CD4-positive, alpha-beta T cell (primary cell): ENCODE results near the gene FAM184A. TPM values are rescaled to one million over a fixed set of nuclear protein-coding genes. Genes with fewer than 3 reads are reported as not detected.
"Not testable (repeated sequence)": the region's sequence is repeated elsewhere in the genome, so short reads cannot be mapped to it uniquely, and the experiment has no call there.

Experiments used
- ATAC-seq: fragments of 200-7000 bp; cut with Tn5 transposase; one replicate; pipeline ENCODE4 v1.10.0; 2022; ENCODE audit warnings: mild to moderate bottlenecking; ENCODE audit not compliant: poor library complexity
- CTCF ChIA-PET: fragments of 350-600 bp; sonication (Branson Sonifier 250); formaldehyde crosslinking; loops from one replicate; lab custom pipeline; 2021; ENCODE audit warnings: antibody characterized with exemption, inconsistent platforms; lab: Charles Lee
- POLR2A ChIA-PET: fragments of 350-600 bp; sonication (Branson Sonifier 250); formaldehyde crosslinking; loops from one replicate; lab custom pipeline; 2021; ENCODE audit warnings: antibody characterized with exemption, inconsistent platforms; lab: Charles Lee
- DNase-seq, 14 experiments: peaks; one replicate each; pipeline ENCODE4 v3.0.0-alpha.2; 2013 to 2020; ENCODE audit warnings: mixed read lengths in 2 of 14
- H3K27ac ChIP-seq, 2 donors: one replicate each; pipeline versions ENCODE4 v1.5.1 to v1.7.0; 2013; ENCODE audit warnings: low read length in 2 of 2, low read depth in 1 of 2, mild to moderate bottlenecking in 1 of 2
- H3K27me3 ChIP-seq, 2 experiments: 1 replicate in 1 of 2; 2 replicates in 1 of 2; pipeline versions ENCODE4 v1.6.1 to v1.7.0; 2013; ENCODE audit warnings: low read length in 2 of 2, control low read depth in 1 of 2, mild to moderate bottlenecking in 1 of 2, moderate library complexity in 1 of 2; ENCODE audit not compliant: insufficient read depth in 2 of 2, control insufficient read depth in 1 of 2
- H3K36me3 ChIP-seq: one replicate; pipeline ENCODE4 v1.6.1; 2013; ENCODE audit warnings: low read length, control low read depth; ENCODE audit not compliant: insufficient read depth
- H3K4me1 ChIP-seq: one replicate; pipeline ENCODE4 v1.6.1; 2013; ENCODE audit warnings: low read length, control low read depth; ENCODE audit not compliant: insufficient read depth
- H3K4me3 ChIP-seq: one replicate; pipeline ENCODE4 v1.5.1; 2013; ENCODE audit warnings: mild to moderate bottlenecking, low read length, moderate library complexity
- H3K9me3 ChIP-seq, 2 experiments: 1 replicate in 1 of 2; 2 replicates in 1 of 2; pipeline versions ENCODE4 v1.6.1 to v1.7.0; 2013; ENCODE audit warnings: low read length in 2 of 2, mild to moderate bottlenecking in 2 of 2, control low read depth in 1 of 2, moderate library complexity in 1 of 2; ENCODE audit not compliant: control insufficient read depth in 1 of 2, insufficient read depth in 1 of 2
- H3K27ac Mint-ChIP-seq: one replicate; pipeline ENCODE4 v1.8.0; 2020; ENCODE audit warnings: mixed read lengths
- H3K27me3 Mint-ChIP-seq: one replicate; pipeline ENCODE4 v1.8.0; 2021; ENCODE audit warnings: mixed read lengths
- H3K36me3 Mint-ChIP-seq: one replicate; pipeline ENCODE4 v1.8.0; 2021; ENCODE audit warnings: low read depth, mixed read lengths
- H3K4me1 Mint-ChIP-seq: one replicate; pipeline ENCODE4 v1.8.0; 2021; ENCODE audit warnings: low read depth, mixed read lengths
- H3K4me3 Mint-ChIP-seq: one replicate; pipeline ENCODE4 v1.8.0; 2020; ENCODE audit warnings: mild to moderate bottlenecking, mixed read lengths
- H3K9me3 Mint-ChIP-seq: one replicate; pipeline ENCODE4 v1.8.0; 2020; ENCODE audit warnings: mixed read lengths
- intact Hi-C, 2 experiments: fragments of 100-400 bp; cut with DNase I in 1 of 2; cut with micrococcal nuclease in 1 of 2; formaldehyde crosslinking; loops; one replicate each; pipeline versions ENCODE4 v1.15.1 to v1.9.0; 2023 to 2025; cut with DNase I, micrococcal nuclease
- total RNA-seq, 174 experiments: library from RNA in 2 of 174; stranded (reverse) in 2 of 174; gene quantifications; one replicate each; pipeline ENCODE4 v1.2.3 and lab custom pipeline; 2021 to 2026
- TF ChIP-seq, protein P1 (sequence below): fragments of 200-600 bp; IDR thresholded peaks from one replicate; pipeline ENCODE4 v1.8.0; 2022; ENCODE audit warnings: antibody characterized with exemption, mild to moderate bottlenecking

Gene FAM184A
- total RNA-seq, 2 experiments from 2014 or later = 2.9 to 3.3 TPM

DNA sequence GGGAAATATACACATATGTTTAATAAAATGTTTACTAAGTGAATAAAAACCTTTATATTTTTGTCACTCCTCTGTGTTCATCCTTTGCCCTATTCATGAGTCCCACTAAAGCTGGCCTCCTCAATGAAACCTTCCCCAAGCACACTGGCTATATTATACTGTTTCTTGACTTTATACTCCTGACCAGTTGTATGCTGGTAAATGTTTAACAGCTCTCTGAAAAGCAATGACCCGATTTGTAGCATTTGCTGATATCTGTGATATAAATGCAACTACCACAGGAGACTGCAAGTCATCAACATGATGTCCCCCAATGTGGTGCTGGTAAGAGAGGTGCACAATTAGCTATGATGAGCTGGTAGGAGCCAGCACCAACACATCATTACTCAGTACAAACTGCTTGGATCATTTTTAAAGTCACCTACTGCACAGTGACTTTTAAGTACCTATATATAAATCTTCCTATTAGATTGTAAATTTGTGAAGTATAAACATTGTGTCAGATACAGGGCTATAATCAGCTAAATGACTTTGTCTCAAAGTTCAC lies 78.9 kb downstream of the FAM184A start:
- ChIA-PET POLR2A (no interaction called here), CTCF (interaction anchor here (1.0 to 1.4 kb wide), 2 partner anchors 14 to 103 kb away, joined by 3 read pairs; no protein-coding TSS in a partner anchor)
- Mint-ChIP-seq H3K36me3 (peaks cover 3% of the 10 kb centered on the region), H3K4me3 (no peak overlapping the region), H3K27me3 (no peaks in the 10 kb centered on the region), H3K9me3 (no peaks in the 10 kb centered on the region), H3K27ac (no peak overlapping the region), H3K4me1 (peaks cover 9% of the 10 kb centered on the region)
- intact Hi-C loops = no loop called here
- TF ChIP-seq, protein P1, sequence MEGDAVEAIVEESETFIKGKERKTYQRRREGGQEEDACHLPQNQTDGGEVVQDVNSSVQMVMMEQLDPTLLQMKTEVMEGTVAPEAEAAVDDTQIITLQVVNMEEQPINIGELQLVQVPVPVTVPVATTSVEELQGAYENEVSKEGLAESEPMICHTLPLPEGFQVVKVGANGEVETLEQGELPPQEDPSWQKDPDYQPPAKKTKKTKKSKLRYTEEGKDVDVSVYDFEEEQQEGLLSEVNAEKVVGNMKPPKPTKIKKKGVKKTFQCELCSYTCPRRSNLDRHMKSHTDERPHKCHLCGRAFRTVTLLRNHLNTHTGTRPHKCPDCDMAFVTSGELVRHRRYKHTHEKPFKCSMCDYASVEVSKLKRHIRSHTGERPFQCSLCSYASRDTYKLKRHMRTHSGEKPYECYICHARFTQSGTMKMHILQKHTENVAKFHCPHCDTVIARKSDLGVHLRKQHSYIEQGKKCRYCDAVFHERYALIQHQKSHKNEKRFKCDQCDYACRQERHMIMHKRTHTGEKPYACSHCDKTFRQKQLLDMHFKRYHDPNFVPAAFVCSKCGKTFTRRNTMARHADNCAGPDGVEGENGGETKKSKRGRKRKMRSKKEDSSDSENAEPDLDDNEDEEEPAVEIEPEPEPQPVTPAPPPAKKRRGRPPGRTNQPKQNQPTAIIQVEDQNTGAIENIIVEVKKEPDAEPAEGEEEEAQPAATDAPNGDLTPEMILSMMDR = no peak
- ATAC-seq = no peak
- Histone ChIP-seq H3K27me3 (no peaks in the 10 kb centered on the region), H3K4me1 (no peaks in the 10 kb centered on the region), H3K9me3 (no peaks in the 10 kb centered on the region), H3K4me3 (no peak overlapping the region), H3K36me3 (no peaks in the 10 kb centered on the region), H3K27ac (no peak overlapping the region)
- DNase-seq = no peak

DNA sequence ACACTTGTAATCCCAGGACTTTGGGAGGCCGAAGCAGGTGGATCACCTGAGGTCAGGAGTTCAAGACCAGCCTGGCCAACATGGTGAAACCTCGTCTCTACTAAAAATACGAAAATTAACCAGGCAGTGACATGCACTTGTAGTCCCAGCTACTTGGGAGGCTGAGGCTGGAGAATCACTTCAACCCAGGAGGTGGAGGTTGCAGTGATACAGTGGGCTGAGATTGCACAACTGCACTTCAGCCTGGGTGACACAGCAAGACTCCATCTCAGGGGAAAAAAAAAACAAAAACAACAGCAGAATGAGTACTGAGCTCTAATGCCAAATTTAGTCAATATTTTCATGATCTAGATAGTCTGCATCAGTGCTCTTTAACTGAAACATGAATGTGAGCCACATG lies 81.0 kb downstream of the FAM184A start:
- H3K36me3 Mint-ChIP-seq, POLR2A ChIA-PET: not testable (repeated sequence)

DNA sequence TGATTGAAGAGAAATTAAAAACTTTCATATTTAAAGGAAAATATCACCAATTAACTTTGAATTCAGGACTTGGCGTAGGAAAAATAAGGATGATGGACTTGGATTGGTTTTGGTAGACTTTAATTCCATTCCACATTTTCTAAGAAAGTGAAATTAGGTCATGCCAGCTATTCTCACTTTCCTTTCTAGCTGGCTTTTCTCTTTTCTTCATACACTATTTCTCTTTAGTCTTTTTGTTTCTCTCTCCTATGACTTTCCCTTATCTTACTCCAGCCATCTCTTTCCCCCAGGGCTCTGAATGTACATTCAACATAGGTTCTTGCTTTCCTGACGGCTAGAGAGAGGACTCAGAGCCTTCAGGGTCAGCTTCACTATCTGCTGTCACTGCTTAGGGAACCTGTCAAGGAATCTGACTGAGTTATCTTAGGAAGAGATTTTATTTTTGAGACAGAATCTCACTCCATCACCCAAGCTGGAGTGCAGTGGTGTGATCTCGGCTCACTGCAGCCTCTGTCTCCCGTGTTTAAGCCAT lies 82.1 kb downstream of the FAM184A start:
- no peak overlapping the region for H3K4me3 Mint-ChIP-seq
- Histone ChIP-seq H3K27me3 (no peaks in the 10 kb centered on the region), H3K9me3 (no peaks in the 10 kb centered on the region), H3K4me3 (no peak overlapping the region), H3K27ac (no peak overlapping the region), H3K36me3 (no peaks in the 10 kb centered on the region), H3K4me1 (no peaks in the 10 kb centered on the region)
- H3K4me1 Mint-ChIP-seq = peaks cover 9% of the 10 kb centered on the region
- ATAC-seq = no peak
- no peaks in the 10 kb centered on the region for H3K27me3 Mint-ChIP-seq
- ChIA-PET POLR2A (no interaction called here), CTCF (no interaction called here)
- intact Hi-C loops = no loop called here
- H3K27ac Mint-ChIP-seq = no peak overlapping the region
- peaks cover 3% of the 10 kb centered on the region for H3K36me3 Mint-ChIP-seq
- TF ChIP-seq, protein P1 = no peak
- no peaks in the 10 kb centered on the region for H3K9me3 Mint-ChIP-seq
- no peak for DNase-seq

More for the DNA sequence above, 81.0 kb downstream of the FAM184A start:
- H3K27ac ChIP-seq, intact Hi-C loops, H3K36me3 ChIP-seq, H3K4me1 ChIP-seq, H3K27me3 Mint-ChIP-seq, H3K4me1 Mint-ChIP-seq, H3K4me3 Mint-ChIP-seq, ATAC-seq, H3K4me3 ChIP-seq, H3K27me3 ChIP-seq, DNase-seq, H3K9me3 ChIP-seq, H3K9me3 Mint-ChIP-seq, CTCF ChIA-PET, H3K27ac Mint-ChIP-seq: not testable (repeated sequence)

DNA sequence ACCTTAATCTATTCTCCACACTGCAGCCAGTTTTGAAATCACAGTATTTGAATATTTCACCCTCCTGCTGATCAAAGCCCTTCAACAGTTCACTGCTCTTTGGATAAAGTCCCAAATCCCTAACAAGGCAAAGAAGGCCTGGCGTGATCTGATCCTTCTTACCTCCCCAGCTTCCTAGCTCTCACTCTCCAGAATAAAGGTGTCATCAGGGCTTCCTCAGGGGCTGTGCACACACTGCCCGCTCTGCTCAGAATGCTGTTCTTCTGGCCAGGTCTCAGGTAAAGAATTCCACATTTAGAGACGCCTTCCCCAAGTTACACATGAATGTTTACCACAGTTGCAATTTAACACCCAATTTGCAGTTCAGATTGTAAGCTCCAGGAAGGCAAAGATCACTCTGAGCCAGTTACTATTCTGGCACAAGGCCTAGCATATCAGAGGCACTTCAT lies 84.6 kb downstream of the FAM184A start:
- no peaks in the 10 kb centered on the region for H3K9me3 Mint-ChIP-seq
- ChIA-PET POLR2A (no interaction called here), CTCF (no interaction called here)
- intact Hi-C loops = no loop called here
- TF ChIP-seq, protein P1 = no peak
- H3K27me3 Mint-ChIP-seq = no peaks in the 10 kb centered on the region
- H3K36me3 Mint-ChIP-seq = peaks cover 1% of the 10 kb centered on the region
- H3K27ac ChIP-seq = no peak overlapping the region
- H3K27ac Mint-ChIP-seq = no peak overlapping the region
- peaks cover 9% of the 10 kb centered on the region for H3K4me1 Mint-ChIP-seq
- no peak overlapping the region for H3K4me3 ChIP-seq
- no peak for DNase-seq
- H3K4me1 ChIP-seq = no peaks in the 10 kb centered on the region
- no peaks in the 10 kb centered on the region for H3K9me3 ChIP-seq
- no peak overlapping the region for H3K4me3 Mint-ChIP-seq
- no peaks in the 10 kb centered on the region for H3K36me3 ChIP-seq
- ATAC-seq = no peak
- no peaks in the 10 kb centered on the region for H3K27me3 ChIP-seq
